ENCODE results near the gene VTI1B. TPM values are rescaled to one million over a fixed set of nuclear protein-coding genes. Genes with fewer than 3 reads are reported as not detected.

Gene VTI1B

Small RNAs within 50 kb of the gene (small RNA-seq; reads per million reads assigned to genes)
- gene AL132640.3 (ENCODE audit: insufficient read depth) (not detected), gene RF00019 (ENCODE audit: insufficient read depth) (not detected), gene RN7SL369P (ENCODE audit: insufficient read depth) (not detected), gene RNA5SP386 (ENCODE audit: insufficient read depth) (not detected)
